GM19351 (cell line): ENCODE measurements around the gene PRSS2.
"Not testable (repeated sequence)": the region's sequence is repeated elsewhere in the genome, so short reads cannot be mapped to it uniquely, and the experiment has no call there.

Experiments
- ATAC-seq: cut with Tn5 transposase; IDR thresholded peaks from one replicate; pipeline ENCODE4 v1.9.1; 2021; ENCODE audit warnings: mild to moderate bottlenecking, moderate library complexity; ENCODE audit not compliant: unreplicated experiment

Gene PRSS2

GRCh38 chr7:142758312-142758711 is 12.5 kb upstream of the PRSS2 start:
- ATAC-seq = not testable (repeated sequence)

DNA sequence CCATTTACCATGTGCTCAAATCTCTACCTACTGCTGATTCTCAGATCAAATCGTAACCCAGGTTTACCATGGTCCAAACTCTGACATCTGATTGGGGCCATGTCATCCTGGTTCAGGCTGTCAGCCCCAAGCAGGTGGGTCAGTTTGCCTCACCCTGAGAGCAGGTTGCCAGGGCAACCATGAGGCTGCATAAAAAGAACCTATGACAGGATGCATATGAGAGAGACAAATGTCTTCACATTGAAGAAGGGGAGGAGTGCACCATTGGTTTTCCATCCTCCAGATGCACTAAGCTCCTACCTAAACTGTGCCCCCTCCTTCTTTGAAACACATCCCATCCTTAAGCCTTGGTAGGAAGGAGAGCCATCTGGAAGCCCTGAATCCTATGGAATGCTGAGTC is 11.3 kb upstream of the PRSS2 start:
- no peak for ATAC-seq

- no peak for ATAC-seq
These were observed 10.6 kb upstream of the PRSS2 start for GRCh38 chr7:142760071-142760642.

DNA sequence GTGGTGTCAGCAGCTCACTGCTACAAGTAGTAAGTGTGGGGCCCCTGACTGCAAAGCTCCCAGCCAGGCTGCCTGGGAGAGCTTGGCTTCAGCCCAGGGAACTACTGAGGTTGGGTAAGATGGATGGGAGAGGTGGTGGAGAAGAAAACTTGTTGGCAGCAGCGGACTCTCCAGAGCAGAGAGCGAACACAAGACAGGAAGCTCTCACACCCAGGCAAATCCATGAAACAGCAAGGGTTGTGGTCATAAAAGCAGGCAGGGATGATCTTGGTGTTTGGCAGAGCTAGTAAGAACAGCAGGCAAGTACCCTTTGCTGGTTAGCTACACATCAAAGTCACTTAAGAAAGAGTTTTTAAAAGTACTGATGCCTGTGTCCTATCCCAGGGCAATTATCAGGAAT is 9.2 kb upstream of the PRSS2 start:
- ATAC-seq = not testable (repeated sequence)

- no peak for ATAC-seq
These were observed 8.7 kb upstream of the PRSS2 start for GRCh38 chr7:142762104-142762503.

DNA sequence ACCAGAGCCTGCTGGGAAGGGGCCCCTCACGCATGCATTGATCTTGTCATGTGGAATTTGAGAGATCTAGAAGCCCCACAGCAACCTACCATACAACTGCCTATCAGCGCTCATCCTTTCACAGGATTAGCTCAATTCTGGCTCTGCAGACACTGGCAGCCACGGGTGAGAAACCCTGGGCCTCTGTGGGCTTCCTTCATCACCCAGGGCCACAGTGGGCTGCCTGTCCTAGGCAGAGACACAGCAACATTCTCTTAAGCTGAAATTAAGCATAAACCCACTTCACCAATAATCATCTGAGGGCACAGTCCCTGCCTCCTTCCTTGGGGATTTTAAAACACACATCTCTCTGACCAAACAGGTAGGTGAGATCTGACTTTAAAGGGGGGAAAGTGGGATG is 3.3 kb upstream of the PRSS2 start:
- no peak for ATAC-seq

DNA sequence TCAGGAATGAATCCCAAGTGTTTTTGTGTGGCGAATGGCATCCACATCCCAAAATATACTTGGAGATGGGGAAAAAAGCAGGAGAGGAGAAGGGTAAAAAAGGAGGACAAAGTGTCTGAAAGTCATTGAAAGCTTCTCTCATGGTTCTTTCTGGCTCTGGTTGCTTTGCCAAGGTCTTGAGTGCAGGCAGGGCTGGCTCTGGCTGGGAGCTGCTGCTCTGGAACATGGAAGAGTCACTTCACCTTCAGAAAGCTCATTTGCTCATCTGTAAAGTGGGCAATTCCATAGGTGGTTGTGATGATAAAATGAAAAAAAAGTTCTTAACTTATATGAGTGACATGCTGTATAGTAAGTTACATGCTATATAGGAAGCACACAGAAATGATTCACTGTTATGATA is 2.9 kb upstream of the PRSS2 start:
- no peak for ATAC-seq

DNA sequence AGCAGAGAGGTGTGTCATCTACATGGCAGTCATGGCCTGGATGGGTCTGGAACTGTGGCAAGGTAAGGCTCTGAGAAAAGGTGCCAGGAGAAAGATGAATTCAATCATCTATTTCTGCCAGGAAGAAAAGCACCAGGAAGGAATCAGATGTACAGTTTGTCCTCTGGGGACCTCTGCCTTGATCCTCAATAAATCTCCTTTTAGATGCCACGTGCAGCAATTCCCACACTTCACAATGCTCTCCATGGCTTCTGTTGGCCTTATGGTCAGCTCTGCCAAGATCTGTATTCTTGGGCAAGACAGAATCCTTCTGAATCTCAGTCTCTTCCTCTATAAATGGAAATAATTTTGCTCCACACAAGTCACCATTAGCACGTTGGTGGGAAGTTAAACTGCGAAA is 1.9 kb upstream of the PRSS2 start:
- not testable (repeated sequence) for ATAC-seq

GRCh38 chr7:142771353-142771723 is 568 bp downstream of the PRSS2 start:
- ATAC-seq = peak; percentile 89

DNA sequence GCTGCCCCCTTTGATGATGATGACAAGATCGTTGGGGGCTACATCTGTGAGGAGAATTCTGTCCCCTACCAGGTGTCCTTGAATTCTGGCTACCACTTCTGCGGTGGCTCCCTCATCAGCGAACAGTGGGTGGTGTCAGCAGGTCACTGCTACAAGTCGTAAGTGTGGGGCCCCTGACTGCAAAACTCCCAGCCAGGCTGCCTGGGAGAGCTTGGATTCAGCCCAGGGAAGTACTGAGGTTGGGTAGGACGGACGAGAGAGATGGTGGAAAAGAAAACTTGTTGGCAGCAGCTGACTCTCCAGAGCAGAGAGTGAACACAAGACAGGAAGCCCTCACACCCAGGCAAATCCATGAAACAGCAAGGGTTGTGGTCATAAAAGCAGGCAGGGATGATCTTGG is 1.3 kb downstream of the PRSS2 start:
- no peak for ATAC-seq

- ATAC-seq = no peak
These were observed 1.9 kb downstream of the PRSS2 start for GRCh38 chr7:142772673-142773072.

GRCh38 chr7:142773230-142773629 is 2.5 kb downstream of the PRSS2 start:
- no peak for ATAC-seq

GRCh38 chr7:142773937-142774744 is 3.4 kb downstream of the PRSS2 start:
- ATAC-seq = no peak

GRCh38 chr7:142774826-142775225 is 4.1 kb downstream of the PRSS2 start:
- ATAC-seq = no peak

DNA sequence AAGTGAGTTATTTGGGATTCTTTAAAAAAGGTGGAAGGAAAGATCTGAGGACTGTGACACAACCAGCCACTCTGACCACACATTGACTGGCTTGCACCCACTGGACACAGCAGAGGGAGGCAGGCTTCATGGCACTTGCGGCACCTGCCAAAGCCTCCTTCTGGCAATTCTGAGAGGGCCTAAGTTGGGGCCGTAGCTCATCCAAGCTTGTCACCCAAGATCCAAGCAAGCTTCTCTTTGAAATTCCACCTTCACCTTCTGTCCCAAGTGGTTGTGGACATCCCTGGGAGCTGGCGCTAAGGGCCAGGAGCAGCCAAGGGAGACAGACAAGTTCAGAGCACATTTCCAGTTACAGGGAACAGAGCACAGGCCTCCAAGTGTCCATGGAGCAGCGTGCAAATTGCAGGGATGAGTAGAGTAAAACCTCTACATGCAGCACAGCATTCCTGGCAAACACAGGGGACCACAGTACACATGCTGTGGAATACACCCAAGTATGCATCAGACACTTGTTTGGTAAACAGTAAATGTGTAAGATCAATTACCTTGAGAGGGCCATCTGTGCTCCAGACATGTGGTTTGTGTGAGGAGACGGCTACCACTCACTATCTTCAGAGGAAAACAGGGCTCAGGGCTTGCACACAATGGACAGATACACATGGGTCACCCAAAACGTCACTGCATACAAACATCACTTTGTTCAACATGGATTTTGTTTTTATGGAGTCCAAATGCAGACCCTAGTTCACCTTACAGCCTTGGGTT is 4.8 kb downstream of the PRSS2 start:
- ATAC-seq = not testable (repeated sequence)

DNA sequence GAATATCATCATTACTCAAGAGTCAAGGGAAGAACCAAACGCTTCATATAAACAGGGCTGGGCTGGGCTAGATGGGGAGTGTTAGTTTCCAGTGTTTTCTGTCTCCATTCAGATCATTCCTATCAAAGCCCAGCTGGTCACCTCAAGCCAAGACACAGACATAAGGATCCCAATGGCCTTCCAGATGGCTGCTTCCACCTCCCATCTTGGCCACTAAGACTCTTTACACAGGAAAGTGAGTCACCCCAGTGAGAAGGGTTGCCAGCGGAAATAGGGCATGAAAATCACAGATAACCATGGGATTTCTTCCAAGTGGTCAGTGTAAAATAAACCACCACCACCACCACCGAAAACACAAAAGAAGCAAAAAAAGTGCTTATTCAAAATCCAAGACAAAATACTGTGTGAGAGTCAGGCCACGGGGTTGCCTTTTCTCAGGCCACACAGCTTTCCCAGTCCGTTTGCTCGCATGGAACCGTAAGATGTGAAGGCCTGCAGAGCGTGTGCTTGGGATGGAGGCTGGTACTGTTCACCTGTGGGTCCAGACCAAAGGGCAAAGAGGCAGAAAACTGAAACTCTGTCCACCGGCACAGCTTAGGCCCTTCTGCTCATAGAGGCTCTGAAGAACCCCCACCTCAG is 5.6 kb downstream of the PRSS2 start:
- ATAC-seq = no peak

- ATAC-seq = not testable (repeated sequence)
These were observed 6.1 kb downstream of the PRSS2 start for GRCh38 chr7:142776845-142777225.

GRCh38 chr7:142777318-142777717 is 6.5 kb downstream of the PRSS2 start:
- ATAC-seq = no peak

DNA sequence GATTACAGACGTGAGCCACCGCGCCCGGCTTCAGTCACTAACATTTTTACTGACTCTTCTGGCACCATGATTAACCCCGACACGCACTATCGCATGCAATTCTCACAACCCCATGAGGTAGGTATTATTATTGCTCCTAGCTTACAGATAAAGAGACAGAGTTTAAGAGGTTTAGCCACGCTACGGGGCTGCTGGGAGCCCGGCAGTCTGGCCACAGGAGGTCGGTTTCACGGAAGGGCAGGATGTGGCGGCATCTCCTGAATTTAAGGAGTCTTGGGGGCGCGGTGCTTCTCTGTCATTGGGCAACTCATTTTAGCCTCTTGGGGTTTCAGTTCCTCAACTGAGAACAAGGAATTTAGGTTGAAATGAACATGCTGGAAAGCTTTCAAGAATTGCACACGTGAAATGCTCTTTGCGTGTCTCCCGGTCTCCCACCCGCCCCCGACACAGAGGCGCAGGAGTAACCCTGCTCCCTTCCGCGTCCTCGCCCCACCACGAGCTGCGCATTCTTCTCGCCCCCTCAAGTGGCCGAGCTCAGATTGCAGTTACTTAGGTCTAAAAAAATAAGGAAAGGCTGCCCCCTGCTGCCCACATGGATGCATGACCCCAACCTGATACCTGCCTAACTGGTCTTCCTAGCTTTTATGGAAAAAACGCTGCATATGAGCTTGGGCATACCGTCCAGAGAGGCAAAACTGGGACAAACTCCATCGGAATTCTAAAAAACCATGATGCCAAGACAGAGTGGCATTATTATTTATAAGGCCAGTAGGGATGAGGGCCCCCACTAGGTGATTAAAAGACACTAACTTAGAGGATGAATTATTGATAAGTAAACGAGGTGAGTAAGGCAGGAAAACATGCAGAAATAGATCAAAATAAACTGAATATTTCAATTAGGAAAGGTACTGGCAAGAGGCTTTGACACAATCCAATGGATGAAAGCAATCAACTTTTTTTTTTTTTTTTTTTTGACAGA is 12.4 kb downstream of the PRSS2 start:
- ATAC-seq = peak; percentile 85

GRCh38 chr7:142784096-142784495 is 13.3 kb downstream of the PRSS2 start:
- ATAC-seq = no peak
